H1 (cell line): ENCODE results near the gene MASTL. TPM values are rescaled to one million over a fixed set of nuclear protein-coding genes. Genes with fewer than 3 reads are reported as not detected.

ENCODE experiments used
- CTCF ChIA-PET: fragments of 300-600 bp; sonication (Branson Sonifier 250); formaldehyde crosslinking; loops from one replicate; lab custom pipeline; 2021; ENCODE audit not compliant: partially characterized antibody; lab: Charles Lee
- POLR2A ChIA-PET: fragments of 300-600 bp; sonication (Branson Sonifier 250); formaldehyde crosslinking; loops from one replicate; lab custom pipeline; 2021; ENCODE audit warnings: inconsistent platforms; ENCODE audit not compliant: partially characterized antibody; lab: Charles Lee
- DNase-seq, 2 experiments: peaks; one replicate each; pipeline versions ENCODE4 v3.0.0 to v3.0.0-alpha.2; 2010 to 2022; ENCODE audit warnings: low spot score in 2 of 2, low read depth in 1 of 2, mixed read lengths in 1 of 2
- FAIRE-seq: peaks from 2 replicates; lab custom pipeline; 2011; peaks lifted over from hg19 to GRCh38; lab: Jason Lieb, UNC
- H2AFZ ChIP-seq: 2 replicates; pipeline ENCODE4 v1.8.1; 2012; ENCODE audit warnings: low read length, inconsistent platforms
- H2AK5ac ChIP-seq: 2 replicates; pipeline ENCODE4 v1.6.1; 2013; ENCODE audit warnings: low read depth, low read length
- H2BK120ac ChIP-seq: replicated peaks from 2 replicates; pipeline ENCODE3; 2013; ENCODE audit warnings: low read depth, low read length, inconsistent platforms
- H2BK12ac ChIP-seq: 2 replicates; pipeline ENCODE4 v1.6.1; 2013; ENCODE audit warnings: low read depth, low read length
- H2BK15ac ChIP-seq: 2 replicates; pipeline ENCODE4 v1.6.1; 2013; ENCODE audit warnings: low read length
- H2BK20ac ChIP-seq: 2 replicates; pipeline ENCODE4 v1.6.1; 2013; ENCODE audit warnings: low read length
- H2BK5ac ChIP-seq: 2 replicates; pipeline ENCODE4 v1.6.1; 2013; ENCODE audit warnings: low read depth, low read length
- H3K14ac ChIP-seq: 2 replicates; pipeline ENCODE4 v1.6.1; 2013; ENCODE audit warnings: inconsistent platforms; ENCODE audit not compliant: insufficient read length
- H3K18ac ChIP-seq: 2 replicates; pipeline ENCODE4 v1.6.1; 2013; ENCODE audit warnings: low read length; ENCODE audit errors: extremely low read depth
- H3K23ac ChIP-seq: 2 replicates; pipeline ENCODE4 v1.6.1; 2013; ENCODE audit warnings: inconsistent platforms; ENCODE audit not compliant: insufficient read length
- H3K23me2 ChIP-seq: 2 replicates; pipeline ENCODE4 v1.6.1; 2013; ENCODE audit warnings: low read depth, low read length
- H3K27ac ChIP-seq: 2 replicates; pipeline ENCODE4 v1.6.1; 2011; ENCODE audit warnings: low read depth, low read length, inconsistent platforms
- H3K27me3 ChIP-seq, 4 experiments: replicated peaks in 1 of 4; 1 replicate in 1 of 4; 2 replicates in 3 of 4; pipeline versions ENCODE4 v1.6.1 to v1.8.1; 2011 to 2013; ENCODE audit warnings: low read length in 3 of 4, mild to moderate bottlenecking in 3 of 4, inconsistent platforms in 2 of 4, mixed read lengths in 2 of 4, moderate library complexity in 1 of 4; ENCODE audit not compliant: control insufficient read depth in 3 of 4, insufficient read depth in 3 of 4; ENCODE audit errors: extremely low read depth in 1 of 4
- H3K36me3 ChIP-seq, 4 experiments: 2 replicates each; pipeline versions ENCODE4 v1.6.1 to v1.8.1; 2011 to 2013; ENCODE audit warnings: mild to moderate bottlenecking in 4 of 4, low read length in 3 of 4, moderate library complexity in 2 of 4, control low read depth in 1 of 4, inconsistent platforms in 1 of 4; ENCODE audit not compliant: insufficient read depth in 4 of 4, control insufficient read depth in 2 of 4
- H3K4ac ChIP-seq: replicated peaks from 2 replicates; pipeline ENCODE3; 2013; ENCODE audit warnings: low read length, low read depth, mixed read lengths, inconsistent platforms; ENCODE audit not compliant: insufficient read length
- H3K4me1 ChIP-seq, 4 experiments: replicated peaks in 1 of 4; 1 replicate in 1 of 4; 2 replicates in 3 of 4; pipeline versions ENCODE4 v1.6.1 to v1.8.1; 2011 to 2013; ENCODE audit warnings: low read length in 3 of 4, inconsistent platforms in 2 of 4, mixed read lengths in 1 of 4; ENCODE audit not compliant: insufficient read depth in 4 of 4, control insufficient read depth in 3 of 4
- H3K4me2 ChIP-seq, 2 experiments: 2 replicates each; pipeline versions ENCODE4 v1.6.1 to v1.8.1; 2011 to 2013; ENCODE audit warnings: low read depth in 2 of 2, low read length in 2 of 2, control low read depth in 1 of 2, inconsistent platforms in 1 of 2, mild to moderate bottlenecking in 1 of 2; ENCODE audit not compliant: insufficient read depth in 1 of 2
- H3K4me3 ChIP-seq, 4 experiments: fragments of 200-600, 300-600 bp in 1 of 4; sonication (generic), shearing (Covaris generic), sonication (Bioruptor Twin) in 1 of 4; 2 replicates each; pipeline versions ENCODE4 v1.5.1 to v1.8.1; 2011 to 2016; ENCODE audit warnings: low read length in 4 of 4, low read depth in 3 of 4, control low read depth in 2 of 4, inconsistent platforms in 2 of 4, mild to moderate bottlenecking in 2 of 4, mixed read lengths in 1 of 4, moderate library complexity in 1 of 4; ENCODE audit not compliant: insufficient read depth in 2 of 4; ENCODE audit errors: extremely low read depth in 1 of 4
- H3K56ac ChIP-seq: replicated peaks from 2 replicates; pipeline ENCODE3; 2013; ENCODE audit warnings: low read depth, mild to moderate bottlenecking, mixed read lengths, low read length, inconsistent platforms; ENCODE audit not compliant: insufficient read length
- H3K79me1 ChIP-seq: 2 replicates; pipeline ENCODE4 v1.6.1; 2013; ENCODE audit warnings: low read depth, low read length, control low read depth
- H3K79me2 ChIP-seq, 2 experiments: 2 replicates each; pipeline versions ENCODE4 v1.6.1 to v1.8.1; 2012 to 2013; ENCODE audit warnings: low read length in 2 of 2, mild to moderate bottlenecking in 2 of 2, inconsistent platforms in 1 of 2; ENCODE audit not compliant: insufficient read depth in 2 of 2, control insufficient read depth in 1 of 2
- H3K9ac ChIP-seq, 4 experiments: replicated peaks in 1 of 4; 1 replicate in 1 of 4; 2 replicates in 3 of 4; pipeline versions ENCODE4 v1.6.1 to v1.8.1; 2011 to 2013; ENCODE audit warnings: low read depth in 3 of 4, low read length in 3 of 4, control low read depth in 2 of 4, mild to moderate bottlenecking in 2 of 4, moderate library complexity in 2 of 4, inconsistent platforms in 1 of 4; ENCODE audit errors: extremely low read depth in 1 of 4
- H3K9me3 ChIP-seq, 2 experiments: 2 replicates each; pipeline versions ENCODE4 v1.6.1 to v1.8.1; 2012 to 2013; ENCODE audit warnings: mild to moderate bottlenecking in 2 of 2, moderate library complexity in 2 of 2, control low read depth in 1 of 2, inconsistent platforms in 1 of 2, low read depth in 1 of 2, low read length in 1 of 2, mixed read lengths in 1 of 2; ENCODE audit not compliant: insufficient read depth in 2 of 2
- H4K20me1 ChIP-seq, 2 experiments: replicated peaks in 1 of 2; 2 replicates each; pipeline versions ENCODE3 to v1.8.1; 2011 to 2013; ENCODE audit warnings: inconsistent platforms in 2 of 2, low read length in 2 of 2, mild to moderate bottlenecking in 1 of 2; ENCODE audit not compliant: insufficient read depth in 2 of 2, control insufficient read depth in 1 of 2
- H4K5ac ChIP-seq: 2 replicates; pipeline ENCODE4 v1.6.1; 2013; ENCODE audit warnings: low read length, low read depth, mixed read lengths, inconsistent platforms; ENCODE audit not compliant: insufficient read length
- H4K8ac ChIP-seq: 2 replicates; pipeline ENCODE4 v1.8.0; 2013; ENCODE audit warnings: mild to moderate bottlenecking, moderate library complexity, low read length, inconsistent platforms; ENCODE audit not compliant: insufficient read depth; ENCODE audit errors: extremely low read depth
- H4K91ac ChIP-seq: replicated peaks from 2 replicates; pipeline ENCODE3; 2013; ENCODE audit warnings: low read length, mixed read lengths, inconsistent platforms; ENCODE audit not compliant: insufficient read length
- CBX5 ChIP-seq: fragments of 300-800, 300-1000 bp; sonication (generic); IDR thresholded peaks from 2 replicates; pipeline ENCODE4 v1.7.1; 2016; ENCODE audit warnings: antibody characterized with exemption, low read length, low read depth
- NANOG ChIP-seq: IDR thresholded peaks from 2 replicates; pipeline ENCODE4 v1.6.1; 2011; ENCODE audit warnings: low read length, low read depth, mild to moderate bottlenecking, inconsistent platforms; ENCODE audit not compliant: insufficient read depth, poor library complexity, severe bottlenecking
- RXRA ChIP-seq: IDR thresholded peaks from 2 replicates; pipeline ENCODE4 v1.6.1; 2011; ENCODE audit warnings: low read depth, mild to moderate bottlenecking, low read length, moderate library complexity; ENCODE audit not compliant: insufficient read depth
- SAP30 ChIP-seq: fragments of 300-600 bp; sonication (generic); IDR thresholded peaks from 2 replicates; pipeline ENCODE4 v1.7.1; 2012; ENCODE audit warnings: low read length, moderate library complexity, mild to moderate bottlenecking, inconsistent platforms; ENCODE audit not compliant: insufficient read depth, insufficient replicate concordance
- SIX5 ChIP-seq: IDR thresholded peaks from 2 replicates; pipeline ENCODE4 v1.6.1; 2011; ENCODE audit warnings: mild to moderate bottlenecking, low read depth, low read length
- SP2 ChIP-seq: IDR thresholded peaks from 2 replicates; pipeline ENCODE4 v1.6.1; 2012; ENCODE audit warnings: mild to moderate bottlenecking, low read length, inconsistent platforms
- WGBS, 2 experiments: shearing (Covaris generic) in 1 of 2; methylation state at CpG; one replicate each; pipeline versions ENCODE4 v1.1.6 to v1.1.7; 2013 to 2015; ENCODE audit warnings: low lambda C conversion rate in 2 of 2, mixed read lengths in 2 of 2, inconsistent platforms in 1 of 2, low coverage in 1 of 2, missing lambda C conversion rate in 1 of 2; ENCODE audit not compliant: insufficient replicate concordance in 2 of 2, insufficient coverage in 1 of 2, insufficient read length in 1 of 2; ENCODE audit errors: extremely low coverage in 1 of 2, missing lambda C conversion rate in 1 of 2; 5-methylcytosine and 5-hydroxymethylcytosine counted together
- polyA plus RNA-seq, 7 experiments: library from polyadenylated mRNA; depleted of rRNA in 3 of 7; stranded (reverse) in 5 of 7; unstranded in 2 of 7; fragments of >200 nt in 5 of 7; fragments of 200-250 nt in 2 of 7; gene quantifications; 1 replicate in 5 of 7; 2 replicates in 1 of 7; 4 replicates in 1 of 7; pipeline versions ENCODE4 v1.2.1 to v1.2.3, GENCODE V29; 2011 to 2013; ENCODE audit warnings: missing spikeins in 2 of 7, mixed read lengths in 2 of 7
- total RNA-seq: library from RNA; stranded (reverse); fragmentation: NEBNext Ultra II Directional; extraction: Animal tissue kit (Norgen Biotek cat#: 25700); gene quantifications from 2 replicates; pipeline ENCODE4 v1.2.1, GENCODE V29; 2021

Gene MASTL
- total and polyA plus RNA-seq, 2 of the 8 experiments (the other 6 are each of a cell fraction or from before 2014, with no cell fraction given), result 14.9 to 42.5 TPM

- Histone ChIP-seq H4K5ac (no peak overlapping the region), H3K23ac (no peak overlapping the region), H2AFZ (no peak overlapping the region), H3K4ac (no peak overlapping the region), H2BK12ac (no peak overlapping the region), H3K79me1 (no peaks in the 10 kb centered on the region), H2BK120ac (no peak overlapping the region), H2BK15ac (no peak overlapping the region), H3K9ac (no peak overlapping the region; a peak in 1 of 7 replicates), H3K14ac (no peak overlapping the region), H3K9me3 (no peaks in the 10 kb centered on the region), H2BK5ac (no peak overlapping the region), H2AK5ac (no peak overlapping the region), H2BK20ac (no peak overlapping the region), H3K27ac (no peak overlapping the region), H3K79me2 (no peaks in the 10 kb centered on the region), H3K36me3 (peaks cover 0 to 14% (median 5%) of the 10 kb centered on the region in 4 experiments; a peak in 3 of 8 replicates), H4K91ac (no peak overlapping the region), H3K18ac (no peak overlapping the region)
- 86% methylated on average over 5 of the region's 5 CpGs; no CpG with 5 or more reads in 1 of the 2 experiments for WGBS, 2 experiments
- CTCF ChIA-PET, result interaction anchor here (1.8 kb wide), 1 partner anchor 20 kb away, joined by 4 read pairs; no protein-coding TSS in a partner anchor
- TF ChIP-seq SP2 (no peak), NANOG (no peak), RXRA (no peak), CBX5 (no peak), SAP30 (no peak), SIX5 (no peak)
- TF ChIP-seq, all 59 proteins: peak for 0
- no peak for DNase-seq
- H3K27me3 ChIP-seq, result no peaks in the 10 kb centered on the region
- no peaks in the 10 kb centered on the region for H4K20me1 ChIP-seq
- H3K56ac ChIP-seq, result no peak overlapping the region
- H3K4me1 ChIP-seq, result no peaks in the 10 kb centered on the region
- no peak overlapping the region for H3K4me3 ChIP-seq
- H4K8ac ChIP-seq, result no peak overlapping the region
- no peaks in the 10 kb centered on the region for H3K23me2 ChIP-seq
- POLR2A ChIA-PET, result no interaction called here
- no peak overlapping the region for H3K4me2 ChIP-seq
- no peak for FAIRE-seq
These were observed 48.7 kb downstream of the MASTL start for GRCh38 chr10:27203806-27204205.
